ENCODE data around the gene ZBTB14.

GRCh38 chr18:5286525-5286924 is 9.0 kb downstream of the ZBTB14 start:
- no peak for TF ChIP-seq CTCF (conservative IDR thresholded peaks at IDR 0.05; ENCODE audit: low read length)
- TF ChIP-seq EZH2phosphoT487 (IDR thresholded peaks at IDR 0.05; ENCODE audit: borderline replicate concordance): no peak

Measured in Loucy (cell line).